ENCODE measurements around the gene ZBED6.

Gene ZBED6

GRCh38 chr1:203772836-203773235, 22.6 kb upstream of the ZBED6 start:
- no peaks in the 10 kb centered on the region for H3K27me3 ChIP-seq (ENCODE audit: insufficient read depth, low read length)
- H3F3A ChIP-seq (ENCODE audit: insufficient read depth, low read length) = no peaks in the 10 kb centered on the region
- H4K20me1 ChIP-seq (ENCODE audit: insufficient read depth, low read length) = no peaks in the 10 kb centered on the region
- H3K4me2 ChIP-seq (ENCODE audit: low read length) = no peak overlapping the region
- H3K27ac ChIP-seq (ENCODE audit: low read depth, low read length, poor library complexity, severe bottlenecking) = no peak overlapping the region
- peaks cover 64% of the 10 kb centered on the region for H3K36me3 ChIP-seq (ENCODE audit: insufficient read depth, low read length)
- no peaks in the 10 kb centered on the region for H3K9me3 ChIP-seq (ENCODE audit: low read length)
- H3K9ac ChIP-seq (ENCODE audit: low read length) = no peak overlapping the region
- no peaks in the 10 kb centered on the region for H3K4me1 ChIP-seq (ENCODE audit: insufficient read depth, low read length, severe bottlenecking)
- no peaks in the 10 kb centered on the region for H3K9me2 ChIP-seq (ENCODE audit: low read depth, low read length)
- TF ChIP-seq EZH2 (IDR thresholded peaks at IDR 0.05; ENCODE audit: borderline replicate concordance, low read length) (no peak), CTCF (IDR thresholded peaks at IDR 0.05; ENCODE audit: low read length) (no peak)
- H3K4me3 ChIP-seq (ENCODE audit: low read depth, low read length, poor library complexity, severe bottlenecking) = no peak overlapping the region
- H2AFZ ChIP-seq (ENCODE audit: low read length) = no peak overlapping the region
- H3K79me2 ChIP-seq (ENCODE audit: insufficient read depth, low read length) = no peaks in the 10 kb centered on the region

GRCh38 chr1:203776636-203777035, 18.8 kb upstream of the ZBED6 start:
- Histone ChIP-seq H3K4me1 (ENCODE audit: insufficient read depth, low read length, severe bottlenecking) (no peaks in the 10 kb centered on the region), H3K9me3 (ENCODE audit: low read length) (no peaks in the 10 kb centered on the region), H3K36me3 (ENCODE audit: insufficient read depth, low read length) (peaks cover 43% of the 10 kb centered on the region), H4K20me1 (ENCODE audit: insufficient read depth, low read length) (no peaks in the 10 kb centered on the region), H3F3A (ENCODE audit: insufficient read depth, low read length) (no peaks in the 10 kb centered on the region), H3K27me3 (ENCODE audit: insufficient read depth, low read length) (no peaks in the 10 kb centered on the region), H2AFZ (ENCODE audit: low read length) (no peak overlapping the region), H3K27ac (ENCODE audit: low read depth, low read length, poor library complexity, severe bottlenecking) (no peak overlapping the region), H3K79me2 (ENCODE audit: insufficient read depth, low read length) (no peaks in the 10 kb centered on the region), H3K9ac (ENCODE audit: low read length) (no peak overlapping the region), H3K4me3 (ENCODE audit: low read depth, low read length, poor library complexity, severe bottlenecking) (no peak overlapping the region), H3K9me2 (ENCODE audit: low read depth, low read length) (no peaks in the 10 kb centered on the region), H3K4me2 (ENCODE audit: low read length) (no peak overlapping the region)
- TF ChIP-seq EZH2 (IDR thresholded peaks at IDR 0.05; ENCODE audit: borderline replicate concordance, low read length) (no peak), CTCF (IDR thresholded peaks at IDR 0.05; ENCODE audit: low read length) (peak; percentile 49; the same call in 1 of the 2 replicates)

GRCh38 chr1:203777596-203777995, 17.8 kb upstream of the ZBED6 start:
- peaks cover 35% of the 10 kb centered on the region for H3K36me3 ChIP-seq (ENCODE audit: insufficient read depth, low read length)
- H3K9me3 ChIP-seq (ENCODE audit: low read length) = no peaks in the 10 kb centered on the region
- H3K9ac ChIP-seq (ENCODE audit: low read length) = no peak overlapping the region
- no peaks in the 10 kb centered on the region for H4K20me1 ChIP-seq (ENCODE audit: insufficient read depth, low read length)
- no peak overlapping the region for H2AFZ ChIP-seq (ENCODE audit: low read length)
- no peaks in the 10 kb centered on the region for H3F3A ChIP-seq (ENCODE audit: insufficient read depth, low read length)
- TF ChIP-seq EZH2 (IDR thresholded peaks at IDR 0.05; ENCODE audit: borderline replicate concordance, low read length) = no peak
- TF ChIP-seq CTCF (IDR thresholded peaks at IDR 0.05; ENCODE audit: low read length) = no peak
- no peaks in the 10 kb centered on the region for H3K27me3 ChIP-seq (ENCODE audit: insufficient read depth, low read length)
- H3K4me2 ChIP-seq (ENCODE audit: low read length) = no peak overlapping the region
- H3K79me2 ChIP-seq (ENCODE audit: insufficient read depth, low read length) = no peaks in the 10 kb centered on the region
- no peak overlapping the region for H3K4me3 ChIP-seq (ENCODE audit: low read depth, low read length, poor library complexity, severe bottlenecking)
- no peaks in the 10 kb centered on the region for H3K9me2 ChIP-seq (ENCODE audit: low read depth, low read length)
- H3K4me1 ChIP-seq (ENCODE audit: insufficient read depth, low read length, severe bottlenecking) = no peaks in the 10 kb centered on the region
- H3K27ac ChIP-seq (ENCODE audit: low read depth, low read length, poor library complexity, severe bottlenecking) = no peak overlapping the region

All from OCI-LY1 (cell line).